Gastrocnemius medialis (tissue), 4 donors: ENCODE measurements around the gene IQGAP2.

ENCODE experiments used
- POLR2A ChIP-seq, 2 donors: fragments of 450-650 bp; IDR thresholded peaks; one replicate each; pipeline ENCODE4 v1.6.1; 2017; ENCODE audit warnings: antibody characterized with exemption in 2 of 2, mild to moderate bottlenecking in 2 of 2, moderate library complexity in 2 of 2
- TF ChIP-seq, protein P1 (sequence below), 5 experiments: fragments of 450-650 bp in 3 of 5; fragments of 200-600 bp in 2 of 5; sonication (generic) in 2 of 5; IDR thresholded peaks in 4 of 5; conservative IDR thresholded peaks in 1 of 5; 1 replicate in 4 of 5; 2 replicates in 1 of 5; pipeline ENCODE4 v1.5.1; 2016 to 2019; ENCODE audit warnings: antibody characterized with exemption in 5 of 5, mild to moderate bottlenecking in 3 of 5, moderate library complexity in 3 of 5

DNA sequence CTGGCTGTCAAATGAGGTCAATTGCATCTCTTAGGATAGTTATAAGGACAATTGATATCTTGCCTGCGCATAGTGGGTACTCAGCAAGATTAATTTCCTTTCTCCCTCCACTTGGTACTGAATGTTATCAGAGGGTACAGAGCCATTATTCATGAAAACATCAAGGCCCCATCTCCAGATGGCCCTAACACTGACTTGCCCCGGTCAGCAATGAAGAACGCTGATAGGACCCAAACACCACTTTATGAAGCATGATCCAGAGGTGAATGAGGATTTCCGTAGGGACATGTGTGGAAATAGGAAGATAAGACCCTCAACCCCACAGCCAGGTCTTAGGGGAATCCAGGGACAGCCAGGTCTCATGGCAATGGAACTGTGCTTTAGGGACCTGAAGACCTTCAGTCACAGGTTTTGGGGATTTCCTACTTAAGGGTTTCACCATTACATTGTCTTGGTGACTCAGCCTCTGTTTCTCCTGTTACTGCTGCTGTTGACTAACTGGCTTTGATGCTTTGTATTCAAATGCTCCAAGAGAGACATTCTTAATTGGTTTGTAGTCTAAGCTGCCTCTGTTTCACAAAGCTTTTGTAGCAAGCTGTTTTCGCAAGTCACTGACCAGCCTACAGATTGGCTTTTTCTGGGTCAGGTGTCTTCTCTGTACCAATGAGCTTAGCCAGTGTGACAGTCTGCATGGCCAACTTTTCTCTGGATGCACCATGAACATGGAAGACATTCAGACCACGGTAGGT is 35.3 kb upstream of the IQGAP2 start:
- TF ChIP-seq, protein P1, sequence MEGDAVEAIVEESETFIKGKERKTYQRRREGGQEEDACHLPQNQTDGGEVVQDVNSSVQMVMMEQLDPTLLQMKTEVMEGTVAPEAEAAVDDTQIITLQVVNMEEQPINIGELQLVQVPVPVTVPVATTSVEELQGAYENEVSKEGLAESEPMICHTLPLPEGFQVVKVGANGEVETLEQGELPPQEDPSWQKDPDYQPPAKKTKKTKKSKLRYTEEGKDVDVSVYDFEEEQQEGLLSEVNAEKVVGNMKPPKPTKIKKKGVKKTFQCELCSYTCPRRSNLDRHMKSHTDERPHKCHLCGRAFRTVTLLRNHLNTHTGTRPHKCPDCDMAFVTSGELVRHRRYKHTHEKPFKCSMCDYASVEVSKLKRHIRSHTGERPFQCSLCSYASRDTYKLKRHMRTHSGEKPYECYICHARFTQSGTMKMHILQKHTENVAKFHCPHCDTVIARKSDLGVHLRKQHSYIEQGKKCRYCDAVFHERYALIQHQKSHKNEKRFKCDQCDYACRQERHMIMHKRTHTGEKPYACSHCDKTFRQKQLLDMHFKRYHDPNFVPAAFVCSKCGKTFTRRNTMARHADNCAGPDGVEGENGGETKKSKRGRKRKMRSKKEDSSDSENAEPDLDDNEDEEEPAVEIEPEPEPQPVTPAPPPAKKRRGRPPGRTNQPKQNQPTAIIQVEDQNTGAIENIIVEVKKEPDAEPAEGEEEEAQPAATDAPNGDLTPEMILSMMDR (IDR thresholded peaks at IDR 0.05 in 4 of 5, conservative IDR thresholded peaks at IDR 0.05 in 1 of 5), result no peak
- TF ChIP-seq POLR2A (IDR thresholded peaks at IDR 0.05), result no peak
